ENCODE measurements around the gene MTHFD2L.

GRCh38 chr4:74156521-74156920 lies 1.4 kb upstream of the MTHFD2L start:
- no peak for TF ChIP-seq CTCF (IDR thresholded peaks at IDR 0.05; ENCODE audit: low read length)
- no peak for TF ChIP-seq EZH2 (IDR thresholded peaks at IDR 0.05; ENCODE audit: borderline replicate concordance, low read length)

All from OCI-LY1 (cell line).